Peyer's patch (tissue), 4 donors: ENCODE data around the gene CSMD2. TPM values are rescaled to one million over a fixed set of nuclear protein-coding genes. Genes with fewer than 3 reads are reported as not detected.

ENCODE experiments used
- DNase-seq, 3 donors: peaks; one replicate each; pipeline ENCODE4 v3.0.0-alpha.2; 2017 to 2019
- H3K27ac ChIP-seq, 4 donors: fragments of 200-600 bp; sonication (generic); one replicate each; pipeline ENCODE4 v1.5.1; 2016 to 2019
- H3K27me3 ChIP-seq, 2 donors: fragments of 200-600 bp; sonication (generic); one replicate each; pipeline ENCODE4 v1.5.1; 2019
- H3K36me3 ChIP-seq, 3 donors: fragments of 200-600 bp; sonication (generic); one replicate each; pipeline ENCODE4 v1.5.1; 2016 to 2019
- H3K4me1 ChIP-seq, 4 donors: fragments of 200-600 bp; sonication (generic); one replicate each; pipeline ENCODE4 v1.5.1; 2016 to 2019
- H3K4me3 ChIP-seq, 4 donors: fragments of 200-600 bp; sonication (generic); 1 replicate in 3 of 4; 2 replicates in 1 of 4; pipeline ENCODE4 v1.5.1; 2016 to 2019; ENCODE audit warnings: mild to moderate bottlenecking in 1 of 4
- H3K9me3 ChIP-seq, 4 donors: fragments of 200-600 bp; sonication (generic); one replicate each; pipeline ENCODE4 v1.5.1; 2016 to 2019; ENCODE audit warnings: mild to moderate bottlenecking in 1 of 4
- POLR2A ChIP-seq, 2 donors: fragments of 450-650 bp; IDR thresholded peaks; one replicate each; pipeline ENCODE4 v1.5.1; 2017; ENCODE audit warnings: antibody characterized with exemption in 2 of 2, mild to moderate bottlenecking in 2 of 2, moderate library complexity in 2 of 2
- total RNA-seq, 4 donors: library from RNA; depleted of rRNA; stranded (reverse); fragments of >200 nt; gene quantifications; one replicate each; pipeline ENCODE4 v1.1.0, GENCODE V29; 2016
- TF ChIP-seq, protein P1 (sequence below), 6 experiments: fragments of 450-650 bp in 4 of 6; fragments of 200-600 bp in 2 of 6; sonication (generic) in 1 of 6; IDR thresholded peaks; one replicate each; pipeline ENCODE4 v1.5.1; 2017 to 2019; ENCODE audit warnings: antibody characterized with exemption in 6 of 6, mild to moderate bottlenecking in 3 of 6, moderate library complexity in 1 of 6

Gene CSMD2
- total RNA-seq, 4 donors from 2014 or later, result under 0.01 to 1.2 (median 0.70) TPM

DNA sequence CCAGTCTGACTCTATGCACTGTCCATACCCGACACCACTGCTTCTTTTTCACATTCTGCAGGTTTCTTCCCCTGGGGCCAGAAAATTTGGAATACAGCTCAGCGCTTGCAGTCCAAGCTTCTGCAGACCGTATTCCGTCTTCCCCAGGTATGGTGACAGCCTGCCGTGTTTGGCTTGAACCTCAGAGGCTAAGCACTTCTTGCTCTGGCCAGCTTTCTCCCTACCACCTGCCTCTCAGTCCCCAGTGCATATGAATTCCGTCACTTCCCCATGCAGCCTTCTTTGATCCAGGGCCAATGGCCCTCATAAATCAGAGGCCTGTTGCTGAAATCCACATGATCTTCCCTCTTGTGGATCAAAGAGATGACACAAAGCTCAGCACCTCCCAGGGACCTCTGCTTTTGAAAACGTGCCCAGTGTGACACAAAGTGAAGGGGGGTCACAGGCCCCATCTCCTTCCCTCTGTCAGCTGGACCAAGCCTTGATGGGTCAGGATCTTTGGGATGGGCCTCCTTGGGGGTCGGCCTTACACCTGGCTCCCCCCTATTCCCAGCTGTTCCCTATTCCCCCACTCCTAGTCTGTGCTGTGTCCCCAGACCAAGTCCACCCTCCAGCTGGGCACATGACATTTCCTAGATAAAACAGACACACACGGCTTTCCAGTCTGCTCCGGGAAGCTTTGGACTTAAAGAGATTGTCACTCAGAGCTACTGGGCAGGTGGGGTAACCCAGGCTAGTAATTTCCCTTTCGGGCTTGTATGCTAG lies 234.5 kb downstream of the CSMD2 start:
- Histone ChIP-seq H3K36me3 (no peaks in the 10 kb centered on the region), H3K4me3 (no peak overlapping the region), H3K27me3 (no peaks in the 10 kb centered on the region), H3K9me3 (no peaks in the 10 kb centered on the region), H3K27ac (no peak overlapping the region), H3K4me1 (no peaks in the 10 kb centered on the region)
- no peak for DNase-seq
- TF ChIP-seq POLR2A (IDR thresholded peaks at IDR 0.05), result no peak
- TF ChIP-seq, protein P1, sequence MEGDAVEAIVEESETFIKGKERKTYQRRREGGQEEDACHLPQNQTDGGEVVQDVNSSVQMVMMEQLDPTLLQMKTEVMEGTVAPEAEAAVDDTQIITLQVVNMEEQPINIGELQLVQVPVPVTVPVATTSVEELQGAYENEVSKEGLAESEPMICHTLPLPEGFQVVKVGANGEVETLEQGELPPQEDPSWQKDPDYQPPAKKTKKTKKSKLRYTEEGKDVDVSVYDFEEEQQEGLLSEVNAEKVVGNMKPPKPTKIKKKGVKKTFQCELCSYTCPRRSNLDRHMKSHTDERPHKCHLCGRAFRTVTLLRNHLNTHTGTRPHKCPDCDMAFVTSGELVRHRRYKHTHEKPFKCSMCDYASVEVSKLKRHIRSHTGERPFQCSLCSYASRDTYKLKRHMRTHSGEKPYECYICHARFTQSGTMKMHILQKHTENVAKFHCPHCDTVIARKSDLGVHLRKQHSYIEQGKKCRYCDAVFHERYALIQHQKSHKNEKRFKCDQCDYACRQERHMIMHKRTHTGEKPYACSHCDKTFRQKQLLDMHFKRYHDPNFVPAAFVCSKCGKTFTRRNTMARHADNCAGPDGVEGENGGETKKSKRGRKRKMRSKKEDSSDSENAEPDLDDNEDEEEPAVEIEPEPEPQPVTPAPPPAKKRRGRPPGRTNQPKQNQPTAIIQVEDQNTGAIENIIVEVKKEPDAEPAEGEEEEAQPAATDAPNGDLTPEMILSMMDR (IDR thresholded peaks at IDR 0.05), result no peak

DNA sequence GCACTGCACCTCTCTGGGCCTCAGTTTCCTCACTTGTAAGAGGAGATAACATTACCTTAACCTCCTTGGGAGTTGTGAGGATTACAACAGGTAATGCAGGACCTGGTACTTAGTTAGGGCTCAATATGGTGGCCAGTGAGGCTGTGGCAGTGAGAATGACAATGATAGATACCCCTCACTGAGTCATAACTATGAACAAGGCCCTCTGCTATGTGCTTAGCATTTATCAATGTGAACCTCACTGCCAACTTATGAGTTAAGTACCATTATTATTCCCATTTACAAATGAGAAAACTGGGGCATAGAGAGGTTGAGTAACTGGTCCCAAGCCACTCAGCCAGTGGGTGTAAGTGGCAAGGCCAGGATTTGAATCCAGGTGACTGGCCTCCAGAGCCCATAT lies 236.8 kb downstream of the CSMD2 start:
- no peaks in the 10 kb centered on the region for H3K36me3 ChIP-seq
- DNase-seq, result no peak
- TF ChIP-seq POLR2A (IDR thresholded peaks at IDR 0.05), result no peak
- TF ChIP-seq, protein P1 (IDR thresholded peaks at IDR 0.05), result no peak

GRCh38 chr1:33927721-33928120 lies 237.3 kb downstream of the CSMD2 start:
- Histone ChIP-seq H3K27ac (no peak overlapping the region), H3K9me3 (no peaks in the 10 kb centered on the region), H3K4me1 (no peaks in the 10 kb centered on the region), H3K36me3 (no peaks in the 10 kb centered on the region), H3K4me3 (no peak overlapping the region), H3K27me3 (no peaks in the 10 kb centered on the region)
- TF ChIP-seq, protein P1 (IDR thresholded peaks at IDR 0.05), result no peak
- no peak for TF ChIP-seq POLR2A (IDR thresholded peaks at IDR 0.05)
- no peak for DNase-seq

More for the DNA sequence above, 236.8 kb downstream of the CSMD2 start:
- no peak overlapping the region for H3K4me3 ChIP-seq
- H3K27ac ChIP-seq, result no peak overlapping the region
- H3K27me3 ChIP-seq, result no peaks in the 10 kb centered on the region
- H3K4me1 ChIP-seq, result no peaks in the 10 kb centered on the region
- no peaks in the 10 kb centered on the region for H3K9me3 ChIP-seq

DNA sequence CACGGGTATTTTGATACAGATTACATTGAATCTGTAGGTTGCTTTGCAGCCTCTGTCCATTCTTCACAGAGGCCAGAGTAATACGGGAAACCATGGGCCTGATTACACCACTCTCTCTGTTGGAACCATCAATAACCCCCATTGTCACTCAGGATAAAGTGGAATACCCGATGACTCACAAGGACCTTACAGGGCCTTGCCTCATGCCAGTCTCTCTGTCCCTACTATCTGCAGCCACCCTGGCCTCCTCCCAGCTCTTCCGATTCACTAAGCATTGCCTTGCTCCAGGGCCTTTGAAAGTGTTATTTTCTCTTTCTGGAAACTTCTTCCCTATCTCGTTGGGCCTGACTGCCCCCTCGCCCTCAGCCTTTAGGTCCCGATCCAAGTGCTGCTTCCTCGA lies 239.4 kb downstream of the CSMD2 start:
- H3K27ac ChIP-seq, result no peak overlapping the region
- no peaks in the 10 kb centered on the region for H3K36me3 ChIP-seq
- no peaks in the 10 kb centered on the region for H3K27me3 ChIP-seq
- no peak for DNase-seq
- H3K4me1 ChIP-seq, result no peaks in the 10 kb centered on the region
- TF ChIP-seq, protein P1 (IDR thresholded peaks at IDR 0.05), result no peak
- TF ChIP-seq POLR2A (IDR thresholded peaks at IDR 0.05), result no peak
- H3K4me3 ChIP-seq, result no peak overlapping the region
- no peaks in the 10 kb centered on the region for H3K9me3 ChIP-seq

GRCh38 chr1:33921281-33921680 lies 243.7 kb downstream of the CSMD2 start:
- Histone ChIP-seq H3K4me3 (no peak overlapping the region), H3K36me3 (no peaks in the 10 kb centered on the region), H3K27me3 (no peaks in the 10 kb centered on the region), H3K27ac (no peak overlapping the region), H3K9me3 (no peaks in the 10 kb centered on the region), H3K4me1 (no peaks in the 10 kb centered on the region)
- TF ChIP-seq POLR2A (IDR thresholded peaks at IDR 0.05), result no peak
- DNase-seq, result no peak

DNA sequence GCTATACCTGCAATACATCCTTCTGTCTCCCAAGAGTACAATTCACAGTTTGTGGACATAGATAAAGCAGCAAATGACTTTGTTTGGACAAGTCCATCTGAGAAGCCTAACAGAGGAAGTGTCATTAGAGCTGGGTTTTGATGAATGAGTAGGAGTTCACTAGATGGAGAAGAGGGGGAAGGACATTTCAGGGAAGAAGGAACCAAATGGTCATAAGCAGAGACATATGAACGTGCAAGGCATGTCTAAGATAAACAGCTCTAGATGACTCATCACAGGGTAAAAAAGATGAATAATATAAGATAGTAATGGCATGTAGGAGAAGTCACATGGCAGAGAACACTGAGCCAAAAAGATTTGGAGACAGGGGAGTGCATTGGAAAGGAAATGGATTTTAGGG lies 246.7 kb downstream of the CSMD2 start:
- TF ChIP-seq, protein P1 (IDR thresholded peaks at IDR 0.05), result no peak
- TF ChIP-seq POLR2A (IDR thresholded peaks at IDR 0.05), result no peak
- no peak overlapping the region for H3K4me3 ChIP-seq
- no peaks in the 10 kb centered on the region for H3K9me3 ChIP-seq
- no peak overlapping the region for H3K27ac ChIP-seq
- no peak for DNase-seq
- H3K27me3 ChIP-seq, result no peaks in the 10 kb centered on the region
- no peaks in the 10 kb centered on the region for H3K36me3 ChIP-seq
- no peaks in the 10 kb centered on the region for H3K4me1 ChIP-seq
